HepG2 (cell line): ENCODE measurements around the gene UTF1. TPM values are rescaled to one million over a fixed set of nuclear protein-coding genes. Genes with fewer than 3 reads are reported as not detected.

Experiments used
- ATF5 ChIP-seq: sonication (generic); formaldehyde crosslinking; IDR thresholded peaks from 2 replicates; pipeline ENCODE4 v1.4.0; 2020; ENCODE audit warnings: mild to moderate bottlenecking, low read depth, missing genetic modification reagents
- ETV6 ChIP-seq: sonication (generic); formaldehyde crosslinking; conservative IDR thresholded peaks from 2 replicates; pipeline ENCODE4 v1.4.0; 2020; ENCODE audit warnings: missing genetic modification reagents
- HOXA5 ChIP-seq: sonication (generic); formaldehyde crosslinking; IDR thresholded peaks from 2 replicates; pipeline ENCODE4 v1.4.0; 2020; ENCODE audit warnings: missing genetic modification reagents
- MZF1 ChIP-seq: sonication (generic); formaldehyde crosslinking; IDR thresholded peaks from 2 replicates; pipeline ENCODE4 v1.8.1; 2023; ENCODE audit warnings: mild to moderate bottlenecking, missing genetic modification reagents, borderline replicate concordance
- NPAS2 ChIP-seq: sonication (generic); formaldehyde crosslinking; IDR thresholded peaks from 2 replicates; pipeline ENCODE4 v1.8.0; 2022; ENCODE audit warnings: mild to moderate bottlenecking, missing genetic modification reagents, borderline replicate concordance
- NR2F6 ChIP-seq, 2 experiments: IDR thresholded peaks; 2 replicates each; pipeline ENCODE4 v1.6.1; 2016; ENCODE audit warnings: antibody characterized with exemption in 1 of 2, mild to moderate bottlenecking in 1 of 2
- PBX3 ChIP-seq: sonication (generic); formaldehyde crosslinking; IDR thresholded peaks from 2 replicates; pipeline ENCODE4 v1.8.1; 2023; ENCODE audit warnings: missing genetic modification reagents, inconsistent platforms, borderline replicate concordance
- SALL1 ChIP-seq: sonication (generic); formaldehyde crosslinking; IDR thresholded peaks from 2 replicates; pipeline ENCODE4 v1.8.0; 2022; ENCODE audit warnings: mild to moderate bottlenecking, missing genetic modification reagents
- ZBTB21 ChIP-seq: sonication (generic); formaldehyde crosslinking; IDR thresholded peaks from 2 replicates; pipeline ENCODE4 v1.4.0; 2020; ENCODE audit warnings: missing genetic modification reagents
- ZNF30 ChIP-seq: sonication (generic); formaldehyde crosslinking; IDR thresholded peaks from 2 replicates; pipeline ENCODE4 v1.5.0; 2020; ENCODE audit warnings: mild to moderate bottlenecking, missing genetic modification reagents
- ZNF7 ChIP-seq: IDR thresholded peaks from 2 replicates; pipeline ENCODE4 v1.6.1; 2016; ENCODE audit warnings: missing biosample characterization, missing genetic modification reagents
- polyA plus RNA-seq, 8 experiments: library from polyadenylated mRNA; depleted of rRNA in 3 of 8; stranded (reverse) in 7 of 8; unstranded in 1 of 8; fragments of >200 nt; fragmentation: Illumina TruSeq in 4 of 8; extraction: Trizol in 4 of 8; gene quantifications; 2 replicates each; pipeline versions ENCODE4 v1.2.1 to v1.2.3, GENCODE V29; 2011 to 2016; ENCODE audit warnings: low read depth in 4 of 8, missing spikeins in 1 of 8, mixed read lengths in 1 of 8; ENCODE audit not compliant: insufficient read depth in 1 of 8
- total RNA-seq, 5 experiments: library from RNA; depleted of rRNA; stranded (reverse); fragments of >200 nt; fragmentation: Illumina TruSeq; extraction: Trizol; gene quantifications; 2 replicates each; pipeline ENCODE4 v1.2.3, GENCODE V29; 2016; ENCODE audit warnings: low read depth in 1 of 5
- TF ChIP-seq, protein P1 (sequence below): sonication (generic); formaldehyde crosslinking; IDR thresholded peaks from 2 replicates; pipeline ENCODE4 v1.5.1; 2020; ENCODE audit warnings: missing genetic modification reagents, mild to moderate bottlenecking, borderline replicate concordance
- TF ChIP-seq, protein P2 (sequence below), 2 experiments: fragments of 450-650 bp in 1 of 2; sonication (generic) in 1 of 2; formaldehyde crosslinking in 1 of 2; IDR thresholded peaks; 2 replicates each; pipeline versions ENCODE4 v1.6.1 to v1.8.0; 2016 to 2022; ENCODE audit warnings: antibody characterized with exemption in 1 of 2, mild to moderate bottlenecking in 1 of 2, missing genetic modification reagents in 1 of 2
- TF ChIP-seq, protein P3 (sequence below): sonication (generic); formaldehyde crosslinking; IDR thresholded peaks from 2 replicates; pipeline ENCODE4 v1.4.0; 2020; ENCODE audit warnings: missing genetic modification reagents

The UTF1 gene
- total and polyA plus RNA-seq, 2 of the 13 experiments (the other 11 are each of a cell fraction or from before 2014, with no cell fraction given), result not detected

DNA sequence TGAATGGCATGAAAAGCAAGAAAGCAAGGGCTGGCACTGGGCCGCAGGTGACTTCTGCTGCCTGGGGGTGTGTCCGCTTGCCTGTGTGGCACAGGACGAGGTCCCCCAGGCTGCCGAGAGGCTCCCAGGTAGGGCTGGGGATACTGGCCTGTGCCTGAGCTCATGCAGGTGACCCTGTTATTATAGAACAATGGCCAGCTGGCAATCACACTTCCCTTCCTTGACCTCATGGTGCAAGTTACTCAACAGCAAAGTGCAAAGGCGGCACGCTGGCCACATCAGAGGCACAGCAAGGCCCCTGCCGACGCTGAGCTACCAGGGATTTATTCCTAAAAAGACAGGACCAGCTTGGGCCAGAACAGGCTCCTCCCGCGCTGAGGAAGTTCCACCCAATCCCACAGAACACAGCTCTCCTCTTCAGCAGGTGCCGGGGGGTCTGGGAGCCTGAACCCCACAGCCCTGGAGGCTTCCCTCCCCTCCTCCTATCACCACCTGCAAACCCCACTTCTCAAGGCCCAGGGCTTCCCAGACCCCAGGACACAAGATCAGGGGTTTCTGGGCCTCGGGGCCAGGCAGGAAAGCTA lies 48.1 kb downstream of the UTF1 start (continued):
- TF ChIP-seq HOXA5 (no peak), ZBTB21 (CRISPR knock-in tag) (no peak), MZF1 (no peak), NPAS2 (CRISPR knock-in tag) (no peak), ATF5 (CRISPR knock-in tag) (no peak), NR2F6 (IDR thresholded peaks at IDR 0.05) (peak; percentile 74), NR2F6 (CRISPR knock-in tag; IDR thresholded peaks at IDR 0.05) (peak; percentile 74), SALL1 (CRISPR knock-in tag) (peak; percentile 47; the same call in 1 of the 2 replicates), ETV6 (CRISPR knock-in tag) (no peak), PBX3 (no peak), ZNF30 (CRISPR knock-in tag) (no peak), ZNF7 (CRISPR knock-in tag) (peak; percentile 58; the same call in 1 of the 2 replicates)
- TF ChIP-seq, protein P1, sequence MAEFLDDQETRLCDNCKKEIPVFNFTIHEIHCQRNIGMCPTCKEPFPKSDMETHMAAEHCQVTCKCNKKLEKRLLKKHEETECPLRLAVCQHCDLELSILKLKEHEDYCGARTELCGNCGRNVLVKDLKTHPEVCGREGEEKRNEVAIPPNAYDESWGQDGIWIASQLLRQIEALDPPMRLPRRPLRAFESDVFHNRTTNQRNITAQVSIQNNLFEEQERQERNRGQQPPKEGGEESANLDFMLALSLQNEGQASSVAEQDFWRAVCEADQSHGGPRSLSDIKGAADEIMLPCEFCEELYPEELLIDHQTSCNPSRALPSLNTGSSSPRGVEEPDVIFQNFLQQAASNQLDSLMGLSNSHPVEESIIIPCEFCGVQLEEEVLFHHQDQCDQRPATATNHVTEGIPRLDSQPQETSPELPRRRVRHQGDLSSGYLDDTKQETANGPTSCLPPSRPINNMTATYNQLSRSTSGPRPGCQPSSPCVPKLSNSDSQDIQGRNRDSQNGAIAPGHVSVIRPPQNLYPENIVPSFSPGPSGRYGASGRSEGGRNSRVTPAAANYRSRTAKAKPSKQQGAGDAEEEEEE (CRISPR knock-in tag), result no peak
- TF ChIP-seq, protein P2, sequence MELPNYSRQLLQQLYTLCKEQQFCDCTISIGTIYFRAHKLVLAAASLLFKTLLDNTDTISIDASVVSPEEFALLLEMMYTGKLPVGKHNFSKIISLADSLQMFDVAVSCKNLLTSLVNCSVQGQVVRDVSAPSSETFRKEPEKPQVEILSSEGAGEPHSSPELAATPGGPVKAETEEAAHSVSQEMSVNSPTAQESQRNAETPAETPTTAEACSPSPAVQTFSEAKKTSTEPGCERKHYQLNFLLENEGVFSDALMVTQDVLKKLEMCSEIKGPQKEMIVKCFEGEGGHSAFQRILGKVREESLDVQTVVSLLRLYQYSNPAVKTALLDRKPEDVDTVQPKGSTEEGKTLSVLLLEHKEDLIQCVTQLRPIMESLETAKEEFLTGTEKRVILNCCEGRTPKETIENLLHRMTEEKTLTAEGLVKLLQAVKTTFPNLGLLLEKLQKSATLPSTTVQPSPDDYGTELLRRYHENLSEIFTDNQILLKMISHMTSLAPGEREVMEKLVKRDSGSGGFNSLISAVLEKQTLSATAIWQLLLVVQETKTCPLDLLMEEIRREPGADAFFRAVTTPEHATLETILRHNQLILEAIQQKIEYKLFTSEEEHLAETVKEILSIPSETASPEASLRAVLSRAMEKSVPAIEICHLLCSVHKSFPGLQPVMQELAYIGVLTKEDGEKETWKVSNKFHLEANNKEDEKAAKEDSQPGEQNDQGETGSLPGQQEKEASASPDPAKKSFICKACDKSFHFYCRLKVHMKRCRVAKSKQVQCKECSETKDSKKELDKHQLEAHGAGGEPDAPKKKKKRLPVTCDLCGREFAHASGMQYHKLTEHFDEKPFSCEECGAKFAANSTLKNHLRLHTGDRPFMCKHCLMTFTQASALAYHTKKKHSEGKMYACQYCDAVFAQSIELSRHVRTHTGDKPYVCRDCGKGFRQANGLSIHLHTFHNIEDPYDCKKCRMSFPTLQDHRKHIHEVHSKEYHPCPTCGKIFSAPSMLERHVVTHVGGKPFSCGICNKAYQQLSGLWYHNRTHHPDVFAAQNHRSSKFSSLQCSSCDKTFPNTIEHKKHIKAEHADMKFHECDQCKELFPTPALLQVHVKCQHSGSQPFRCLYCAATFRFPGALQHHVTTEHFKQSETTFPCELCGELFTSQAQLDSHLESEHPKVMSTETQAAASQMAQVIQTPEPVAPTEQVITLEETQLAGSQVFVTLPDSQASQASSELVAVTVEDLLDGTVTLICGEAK (IDR thresholded peaks at IDR 0.05), result no peak
- TF ChIP-seq, protein P2 (CRISPR knock-in tag; IDR thresholded peaks at IDR 0.05), result 0 out of 2 replicates have a peak, but pooled peaks have one; percentile 42
- TF ChIP-seq, protein P3, sequence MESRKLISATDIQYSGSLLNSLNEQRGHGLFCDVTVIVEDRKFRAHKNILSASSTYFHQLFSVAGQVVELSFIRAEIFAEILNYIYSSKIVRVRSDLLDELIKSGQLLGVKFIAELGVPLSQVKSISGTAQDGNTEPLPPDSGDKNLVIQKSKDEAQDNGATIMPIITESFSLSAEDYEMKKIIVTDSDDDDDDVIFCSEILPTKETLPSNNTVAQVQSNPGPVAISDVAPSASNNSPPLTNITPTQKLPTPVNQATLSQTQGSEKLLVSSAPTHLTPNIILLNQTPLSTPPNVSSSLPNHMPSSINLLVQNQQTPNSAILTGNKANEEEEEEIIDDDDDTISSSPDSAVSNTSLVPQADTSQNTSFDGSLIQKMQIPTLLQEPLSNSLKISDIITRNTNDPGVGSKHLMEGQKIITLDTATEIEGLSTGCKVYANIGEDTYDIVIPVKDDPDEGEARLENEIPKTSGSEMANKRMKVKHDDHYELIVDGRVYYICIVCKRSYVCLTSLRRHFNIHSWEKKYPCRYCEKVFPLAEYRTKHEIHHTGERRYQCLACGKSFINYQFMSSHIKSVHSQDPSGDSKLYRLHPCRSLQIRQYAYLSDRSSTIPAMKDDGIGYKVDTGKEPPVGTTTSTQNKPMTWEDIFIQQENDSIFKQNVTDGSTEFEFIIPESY, result no peak
